Right ventricle myocardium superior (tissue), 1 donor: ENCODE results near the gene FUCA1. TPM values are rescaled to one million over a fixed set of nuclear protein-coding genes. Genes with fewer than 3 reads are reported as not detected.
"Not testable (repeated sequence)": the region's sequence is repeated elsewhere in the genome, so short reads cannot be mapped to it uniquely, and the experiment has no call there.

Source experiments
- ATAC-seq: fragments of 200-7000 bp; cut with Tn5 transposase; one replicate; pipeline ENCODE4 v1.9.1; 2020; ENCODE audit warnings: mild to moderate bottlenecking; ENCODE audit not compliant: poor library complexity
- DNase-seq: peaks from one replicate; pipeline ENCODE4 v3.0.0-alpha.2; 2020
- intact Hi-C: fragments of 100-400 bp; cut with DNase I; formaldehyde crosslinking; loops from one replicate; pipeline ENCODE4 v1.11.2; 2022
- total RNA-seq: library from RNA; stranded (reverse); fragmentation: NEBNext Ultra II Directional; extraction: Animal tissue kit (Norgen Biotek cat#: 25700); gene quantifications from one replicate; pipeline ENCODE4 v1.2.1, GENCODE V29; 2021
- donor health status: DM: no; HTN: yes; CAD: no; lungs with severe emphysema.

FUCA1 gene
- total RNA-seq, 1 donor from 2014 or later, result 12.3 TPM

GRCh38 chr1:23810818-23811540 is 57.1 kb downstream of the FUCA1 start:
- ATAC-seq (peak; percentile 82), DNase-seq (no peak)
- intact Hi-C loops, result no loop called here

- intact Hi-C loops, result loop anchor here (5.0 kb wide), 1 partner anchor 58 kb away; the partner anchor contains the start of gene FUCA1
- ATAC-seq (peak; percentile 92), DNase-seq (peak; percentile 75)
Observed at GRCh38 chr1:23809751-23810171, 58.3 kb downstream of the FUCA1 start.

GRCh38 chr1:23807453-23807852 is 60.6 kb downstream of the FUCA1 start:
- intact Hi-C loops, result loop anchor here (5.0 kb wide), 1 partner anchor 60 kb away; the partner anchor contains the start of gene FUCA1
- ATAC-seq, result no peak

GRCh38 chr1:23806280-23806679 is 61.8 kb downstream of the FUCA1 start:
- ATAC-seq (no peak), DNase-seq (no peak)
- intact Hi-C loops, result loop anchor here (5.0 kb wide), 1 partner anchor 61 kb away; the partner anchor contains the start of gene FUCA1

More at GRCh38 chr1:23807453-23807852, 60.6 kb downstream of the FUCA1 start:
- DNase-seq, result no peak

- intact Hi-C loops, result loop anchor here (5.0 kb wide), 1 partner anchor 62 kb away; the partner anchor contains the start of gene FUCA1
- DNase-seq (no peak), ATAC-seq (no peak)
Observed at GRCh38 chr1:23805025-23805424, 63.1 kb downstream of the FUCA1 start.

GRCh38 chr1:23804183-23804835 is 63.8 kb downstream of the FUCA1 start:
- no peak for DNase-seq
- intact Hi-C loops, result no loop called here
- ATAC-seq, result no peak

GRCh38 chr1:23803674-23804073 is 64.4 kb downstream of the FUCA1 start:
- no peak for DNase-seq
- intact Hi-C loops, result no loop called here
- no peak for ATAC-seq

- DNase-seq, intact Hi-C loops, ATAC-seq: not testable (repeated sequence)
Observed at GRCh38 chr1:23802809-23803342, 65.2 kb downstream of the FUCA1 start.

GRCh38 chr1:23801876-23802275 is 66.2 kb downstream of the FUCA1 start:
- ATAC-seq (no peak), DNase-seq (no peak)
- intact Hi-C loops, result no loop called here

GRCh38 chr1:23801338-23801748 is 66.7 kb downstream of the FUCA1 start:
- intact Hi-C loops, result no loop called here
- ATAC-seq, result no peak
- no peak for DNase-seq

- DNase-seq (peak; percentile 98), ATAC-seq (peak; percentile 97)
- intact Hi-C loops, result no loop called here
Observed at GRCh38 chr1:23800400-23801337, 67.4 kb downstream of the FUCA1 start, which contains the start of gene GALE. GALE (minus strand) TSS chr1:23800754; CDS start chr1:23799007, 1,747 bp downstream.

GRCh38 chr1:23799570-23800399 is 68.3 kb downstream of the FUCA1 start:
- DNase-seq (peak; percentile 59), ATAC-seq (peak; percentile 42)
- intact Hi-C loops, result no loop called here

- DNase-seq (no peak), ATAC-seq (no peak)
- intact Hi-C loops, result no loop called here
Observed at GRCh38 chr1:23799255-23799569, 68.9 kb downstream of the FUCA1 start.

- intact Hi-C loops, result no loop called here
- ATAC-seq (no peak), DNase-seq (no peak)
Observed at GRCh38 chr1:23798662-23799142, 69.4 kb downstream of the FUCA1 start.

GRCh38 chr1:23797478-23798448 is 70.3 kb downstream of the FUCA1 start:
- intact Hi-C loops, result no loop called here
- ATAC-seq (no peak), DNase-seq (no peak)

GRCh38 chr1:23796466-23797271 is 71.4 kb downstream of the FUCA1 start:
- no peak for DNase-seq
- intact Hi-C loops, result no loop called here
- ATAC-seq, result no peak
